Measurements from ENCODE around the gene DENND2C.

DENND2C gene

GRCh38 chr1:114676115-114676514 is 6.3 kb upstream of the DENND2C start:
- no peak for DNase-seq (ENCODE audit: low spot score)

DNA sequence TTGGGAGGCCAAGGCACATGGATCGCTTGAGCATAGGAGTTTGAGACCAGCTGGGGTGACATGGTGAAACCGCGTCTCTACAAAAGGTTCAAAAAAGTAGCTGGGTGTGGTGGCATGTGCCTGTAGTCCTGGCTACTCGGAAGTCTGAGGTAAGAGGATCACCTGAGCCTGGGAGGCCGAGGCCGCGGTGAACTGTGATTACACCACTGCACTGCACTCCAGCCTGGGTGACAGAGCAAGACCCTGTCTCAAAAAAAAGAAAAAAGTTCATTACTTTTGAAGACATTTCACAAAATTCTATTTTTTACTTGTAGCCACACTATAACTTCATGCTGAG is 2.1 kb upstream of the DENND2C start:
- DNase-seq (ENCODE audit: low spot score), result no peak

DNA sequence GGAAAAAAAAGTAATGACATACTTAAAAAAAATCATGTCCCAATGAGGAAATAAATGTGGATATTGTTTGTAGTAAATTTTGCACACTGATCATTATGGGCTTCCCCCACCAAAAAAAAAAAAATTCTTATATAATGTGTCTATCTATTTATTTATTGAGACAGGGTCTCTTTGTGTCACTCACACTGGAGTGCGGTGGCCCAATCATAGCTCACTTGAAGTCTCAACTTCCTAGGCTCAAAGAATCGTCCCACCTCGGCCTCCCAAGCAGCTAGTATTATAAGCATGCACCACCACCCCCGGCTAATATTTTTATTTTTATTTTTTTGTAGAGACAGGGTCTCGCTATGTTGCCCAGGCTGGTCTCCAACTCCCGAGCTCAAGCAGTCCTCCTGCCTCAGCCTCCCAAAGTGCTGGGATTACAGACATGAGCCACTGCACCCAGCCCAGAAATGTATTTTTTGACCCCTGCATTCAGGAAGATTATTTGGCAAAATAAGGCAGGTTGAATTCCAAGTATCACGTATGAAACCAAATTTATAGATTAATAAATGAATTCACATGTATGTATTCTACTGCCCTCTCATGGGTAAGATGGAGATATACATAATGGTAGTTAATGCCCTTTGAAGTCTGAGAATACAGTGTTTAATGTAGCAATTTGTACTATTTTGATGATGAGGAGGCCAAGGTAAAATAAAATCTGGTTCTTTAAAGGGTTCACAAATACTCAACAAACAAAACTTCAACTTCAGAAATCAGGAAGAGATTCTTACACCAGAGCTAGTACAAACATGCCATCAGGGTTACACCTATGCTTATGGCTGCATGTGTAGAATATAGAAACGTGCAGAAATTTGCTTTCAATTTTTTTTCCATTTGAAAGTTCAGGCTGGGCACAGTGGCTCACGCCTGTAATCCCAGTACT is 1.4 kb upstream of the DENND2C start:
- DNase-seq (ENCODE audit: low spot score), result peak; percentile 24

DNA sequence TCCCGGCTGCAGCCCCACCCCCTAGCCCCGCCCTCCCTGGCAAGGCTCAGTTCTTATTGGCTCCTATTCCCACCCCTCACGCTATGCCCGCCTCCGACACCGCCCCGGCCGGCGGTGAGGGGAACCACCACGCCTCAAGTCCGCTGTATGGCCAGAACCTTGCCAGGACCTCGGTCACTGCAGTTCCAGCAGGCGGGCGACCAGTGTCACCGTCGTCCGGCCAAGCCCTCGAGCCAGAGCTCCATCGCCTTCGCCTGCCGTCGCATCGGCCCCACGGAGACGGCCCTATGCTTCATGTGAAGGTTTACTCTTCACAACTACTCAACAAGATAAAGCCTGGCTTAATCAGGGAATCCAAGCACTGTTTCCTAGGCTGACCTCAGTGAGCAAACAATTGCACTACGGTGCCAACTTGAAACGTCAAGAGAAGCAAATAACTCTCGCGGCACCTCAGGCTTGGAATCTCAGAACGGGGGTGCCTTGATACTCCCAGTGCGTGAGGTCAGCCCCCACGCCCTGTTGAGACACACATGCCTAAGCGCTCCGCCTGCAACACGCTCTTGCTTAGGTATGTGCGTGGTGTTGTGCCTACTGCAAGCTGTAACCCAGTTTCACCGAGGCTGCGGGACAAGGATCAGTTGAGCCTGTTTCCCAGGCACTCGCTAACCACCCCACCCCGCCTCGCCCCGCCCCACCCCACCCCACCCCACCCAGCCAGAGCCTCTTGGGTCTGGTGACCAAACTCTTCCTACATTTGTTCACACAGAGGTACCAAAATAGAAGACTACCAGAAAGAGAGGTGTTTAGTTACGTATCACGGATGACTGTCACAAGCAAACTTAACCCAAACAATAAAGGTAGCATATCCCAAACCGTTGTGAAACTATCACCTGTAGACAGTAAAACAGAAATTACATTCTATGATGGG is 498 bp upstream of the DENND2C start:
- peak; percentile 97 for DNase-seq (ENCODE audit: low spot score)

GRCh38 chr1:114668784-114669561 is 876 bp downstream of the DENND2C start:
- peak; percentile 22 for DNase-seq (ENCODE audit: low spot score)

GRCh38 chr1:114668373-114668772 is 1.5 kb downstream of the DENND2C start:
- DNase-seq (ENCODE audit: low spot score), result no peak

DNA sequence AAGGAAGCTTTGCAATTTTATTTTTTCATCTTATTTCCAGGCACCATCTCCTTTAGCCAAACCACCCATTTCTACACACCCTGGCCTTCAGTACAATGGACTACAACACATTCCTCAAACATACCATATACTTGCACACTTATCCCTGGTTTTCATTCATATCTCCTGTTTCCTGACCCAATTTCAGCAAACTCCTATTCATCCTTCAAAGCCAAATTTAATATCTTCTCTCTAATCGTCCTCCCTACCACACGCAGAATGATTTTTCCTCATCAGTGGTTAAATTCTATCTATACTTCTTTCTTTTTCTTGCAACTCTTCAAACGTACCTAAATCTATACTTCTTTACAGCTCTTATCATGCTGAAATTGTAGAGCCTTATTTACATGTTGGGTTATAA is 2.9 kb downstream of the DENND2C start:
- no peak for DNase-seq (ENCODE audit: low spot score)

- no peak for DNase-seq (ENCODE audit: low spot score)
These were observed 9.6 kb downstream of the DENND2C start for GRCh38 chr1:114660238-114660637.

- no peak for DNase-seq (ENCODE audit: low spot score)
These were observed 18.0 kb downstream of the DENND2C start for GRCh38 chr1:114651893-114652292.

GRCh38 chr1:114648503-114648902 is 21.3 kb downstream of the DENND2C start:
- DNase-seq (ENCODE audit: low spot score), result no peak

DNA sequence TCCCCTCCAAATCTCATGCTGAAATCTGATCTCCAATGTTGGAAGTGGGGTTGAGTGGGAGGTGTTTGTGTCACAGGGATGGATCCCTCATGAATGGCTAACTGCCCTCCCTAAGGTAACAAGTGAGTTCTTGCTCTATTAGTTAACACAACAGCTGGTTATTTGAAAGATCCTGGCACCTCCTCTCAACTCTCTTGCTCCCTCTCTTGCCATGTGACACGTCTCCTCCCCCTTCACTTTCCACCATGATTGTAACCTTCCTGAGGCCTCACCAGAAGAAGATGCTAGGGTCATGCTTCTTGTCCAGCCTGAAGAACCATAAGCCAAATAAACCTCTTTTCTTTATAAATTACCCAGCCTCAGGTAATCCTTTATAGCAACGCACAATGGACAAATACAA is 28.5 kb downstream of the DENND2C start:
- DNase-seq (ENCODE audit: low spot score), result no peak

DNA sequence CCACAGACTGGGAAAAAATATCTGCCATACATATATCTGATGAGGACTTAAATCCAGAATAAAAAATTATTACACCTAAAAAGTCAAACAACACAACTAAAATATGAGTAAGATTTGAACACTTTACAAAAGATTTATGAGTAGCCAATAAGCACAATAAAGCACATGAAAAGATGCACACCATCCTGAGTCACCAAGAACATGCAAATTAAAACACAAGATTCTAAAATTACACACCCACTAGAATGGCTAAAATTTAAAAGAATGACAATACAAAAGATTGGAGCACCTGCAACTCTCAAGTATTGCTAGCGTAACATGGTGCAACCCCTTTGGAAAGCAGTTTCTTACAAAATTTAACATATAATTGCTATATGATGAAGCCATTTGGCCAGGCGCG is 30.9 kb downstream of the DENND2C start:
- DNase-seq (ENCODE audit: low spot score), result no peak

DNA sequence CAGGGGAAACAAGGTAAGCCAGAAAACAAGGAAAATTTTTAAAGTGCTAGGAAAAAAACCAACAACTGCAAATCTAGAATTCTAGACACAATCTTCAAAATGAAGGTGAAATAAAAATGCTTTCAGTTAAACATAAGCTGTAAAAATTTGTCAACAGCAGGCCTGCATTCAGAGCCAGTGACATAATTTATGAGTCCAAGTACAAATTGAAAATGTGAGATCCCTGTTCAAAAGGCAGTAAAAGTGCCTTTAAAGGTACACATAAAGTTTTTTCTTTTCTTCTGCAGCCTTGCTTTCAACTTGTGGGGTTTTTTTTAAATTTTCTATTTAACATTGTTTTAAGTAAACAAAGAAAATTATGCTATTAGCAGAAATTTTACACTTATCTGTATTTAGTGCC is 37.4 kb downstream of the DENND2C start:
- no peak for DNase-seq (ENCODE audit: low spot score)

DNA sequence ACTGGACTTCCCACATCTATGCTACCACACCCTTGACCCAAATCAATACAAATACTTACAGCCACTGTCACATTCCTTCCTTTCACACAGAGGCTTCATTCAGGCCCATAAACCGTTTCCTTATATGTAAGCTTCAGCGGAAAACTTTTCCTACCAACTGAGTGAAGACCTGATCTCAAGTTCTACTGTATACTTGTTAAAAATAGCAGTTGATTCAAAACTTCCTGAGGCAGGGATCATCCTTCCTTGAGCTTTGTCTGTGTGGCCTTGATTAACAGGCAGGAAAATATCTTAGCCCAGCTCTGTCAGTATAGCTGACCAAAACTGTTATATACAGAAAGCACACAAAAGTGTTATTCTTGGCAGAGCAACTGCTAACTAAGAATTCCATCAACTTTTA is 42.7 kb downstream of the DENND2C start:
- no peak for DNase-seq (ENCODE audit: low spot score)

- DNase-seq (ENCODE audit: low spot score), result no peak
These were observed 46.5 kb downstream of the DENND2C start for GRCh38 chr1:114623364-114623763.

DNA sequence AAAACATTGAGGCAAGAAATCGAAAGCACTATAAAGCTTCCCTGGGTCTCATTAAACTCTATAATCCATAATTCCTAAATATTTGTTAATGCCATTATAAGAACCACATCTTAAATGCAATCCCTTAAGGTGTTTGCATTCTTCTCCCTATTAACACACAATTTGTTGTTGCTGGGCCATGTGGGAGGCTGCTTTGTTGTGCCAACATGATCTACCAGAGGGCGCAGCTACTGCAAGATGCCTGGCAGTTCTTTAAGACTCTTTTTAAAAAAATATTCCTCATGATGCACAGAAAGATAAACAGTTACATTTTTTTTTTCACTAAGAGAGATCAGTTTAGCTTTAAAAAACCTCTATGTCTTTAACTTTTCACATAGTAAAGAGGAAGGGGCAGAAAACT is 49.4 kb downstream of the DENND2C start:
- no peak for DNase-seq (ENCODE audit: low spot score)

GRCh38 chr1:114618606-114619005 is 51.2 kb downstream of the DENND2C start:
- no peak for DNase-seq (ENCODE audit: low spot score)

DNA sequence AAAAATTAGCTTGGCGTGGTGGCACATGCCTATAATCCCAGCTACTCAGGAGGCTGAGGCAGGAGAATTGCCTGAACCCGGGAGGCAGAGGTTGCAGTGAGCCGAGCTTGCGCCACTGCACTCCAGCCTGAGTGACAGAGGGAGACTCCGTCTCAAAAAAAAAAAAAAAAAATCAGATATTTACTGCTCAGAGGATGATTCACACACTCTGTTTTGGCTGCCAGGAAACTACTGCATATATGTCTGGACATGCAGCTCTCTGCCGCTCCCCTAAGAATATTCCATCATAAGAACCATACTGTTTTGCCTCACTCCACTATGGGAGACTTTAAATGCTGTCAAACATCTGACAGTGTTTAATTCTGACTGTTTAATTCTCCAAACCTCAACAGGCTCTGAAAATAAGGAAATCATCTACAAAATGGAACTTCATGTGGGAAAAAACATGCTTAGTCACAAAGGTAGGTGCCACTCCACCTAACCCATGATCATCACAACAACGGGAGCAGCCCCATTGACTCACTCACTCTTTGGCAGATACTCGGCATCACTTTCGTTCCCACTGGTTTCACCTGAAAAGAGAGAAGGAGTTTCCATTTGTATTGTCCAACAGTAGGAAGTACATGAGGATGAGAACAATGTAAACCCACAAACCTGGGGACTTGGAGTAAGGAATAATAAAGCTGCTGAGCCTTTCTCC is 59.2 kb downstream of the DENND2C start:
- DNase-seq (ENCODE audit: low spot score), result no peak

GRCh38 chr1:114609826-114610225 is 60.0 kb downstream of the DENND2C start:
- DNase-seq (ENCODE audit: low spot score), result no peak

GRCh38 chr1:114609026-114609425 is 60.8 kb downstream of the DENND2C start:
- DNase-seq (ENCODE audit: low spot score), result no peak

GRCh38 chr1:114607223-114607622 is 62.6 kb downstream of the DENND2C start:
- no peak for DNase-seq (ENCODE audit: low spot score)

DNA sequence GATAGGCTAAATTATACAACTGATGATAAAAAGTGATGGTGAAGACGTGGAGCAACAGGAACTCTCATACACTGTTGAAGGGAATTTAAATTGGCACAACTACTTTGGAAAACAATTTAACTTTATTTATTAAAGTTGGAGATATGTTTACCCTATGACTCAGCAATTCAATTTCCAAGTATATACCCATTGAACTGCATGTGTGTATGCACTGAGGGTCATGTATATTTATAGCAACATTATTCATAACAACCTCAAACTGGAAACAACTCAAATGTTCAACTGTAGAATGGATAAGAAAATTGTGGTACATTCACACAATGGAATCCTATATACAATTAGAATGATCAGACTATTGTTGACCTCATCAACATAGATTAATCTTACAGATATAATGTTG is 71.9 kb downstream of the DENND2C start:
- DNase-seq (ENCODE audit: low spot score), result no peak

Data from HuH-7.5 (cell line).